Activated CD4-positive, alpha-beta T cell treated with anti-CD3 and anti-CD28 coated beads, Interleukin-2, amount 10 ng/mL, durations not matched to agents 24 days and 14 days (primary cell): ENCODE results near the gene ADO. TPM values are rescaled to one million over a fixed set of nuclear protein-coding genes. Genes with fewer than 3 reads are reported as not detected.

Source experiments
- DNase-seq: peaks from one replicate; pipeline ENCODE4 v3.0.0; 2022
- H3K27ac Mint-ChIP-seq: one replicate; pipeline ENCODE4 v1.8.0; 2022; ENCODE audit warnings: mild to moderate bottlenecking, mixed read lengths
- H3K27me3 Mint-ChIP-seq: one replicate; pipeline ENCODE4 v1.8.0; 2022; ENCODE audit warnings: mixed read lengths
- H3K36me3 Mint-ChIP-seq: one replicate; pipeline ENCODE4 v1.8.0; 2022; ENCODE audit warnings: low read depth, mild to moderate bottlenecking, mixed read lengths
- H3K4me1 Mint-ChIP-seq: one replicate; pipeline ENCODE4 v1.8.0; 2021; ENCODE audit warnings: mixed read lengths
- H3K4me3 Mint-ChIP-seq: one replicate; pipeline ENCODE4 v1.8.0; 2022; ENCODE audit warnings: mild to moderate bottlenecking, moderate library complexity, mixed read lengths
- H3K9me3 Mint-ChIP-seq: one replicate; pipeline ENCODE4 v1.8.0; 2021; ENCODE audit warnings: mixed read lengths
- intact Hi-C: fragments of 100-400 bp; cut with micrococcal nuclease; formaldehyde crosslinking; loops from one replicate; pipeline ENCODE4 v1.15.1; 2023
- total RNA-seq: library from RNA; stranded (reverse); gene quantifications from 2 replicates; pipeline ENCODE4 v1.2.3, GENCODE V29; 2022

Gene ADO
- total RNA-seq, 1 donor from 2014 or later: 43.6 TPM

DNA sequence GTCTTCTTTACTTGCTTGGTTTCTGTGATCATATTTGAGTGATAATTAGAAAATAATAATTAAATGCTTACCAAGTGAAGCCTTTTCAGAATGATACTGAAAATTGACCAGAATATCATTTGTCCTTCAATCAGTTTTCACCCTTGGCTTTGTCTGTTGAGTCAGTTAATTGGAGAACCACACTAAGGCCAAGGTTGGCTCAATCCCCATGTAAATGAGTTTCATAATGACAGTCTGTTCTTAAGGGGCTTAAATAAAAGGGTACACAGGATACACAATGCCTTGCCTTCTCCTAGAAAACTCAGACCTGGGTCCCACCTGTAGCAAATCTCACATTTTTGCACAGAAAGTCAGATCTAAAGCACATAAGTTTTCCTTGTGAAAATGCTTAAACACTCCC lies 42.9 kb downstream of the ADO start:
- H3K27me3 Mint-ChIP-seq: peaks cover 4% of the 10 kb centered on the region
- no peak for DNase-seq
- H3K27ac Mint-ChIP-seq: no peak overlapping the region
- H3K4me1 Mint-ChIP-seq: peaks cover 35% of the 10 kb centered on the region
- intact Hi-C loops: no loop called here
- peaks cover 4% of the 10 kb centered on the region for H3K36me3 Mint-ChIP-seq
- H3K4me3 Mint-ChIP-seq: no peak overlapping the region
- peaks cover 22% of the 10 kb centered on the region for H3K9me3 Mint-ChIP-seq

DNA sequence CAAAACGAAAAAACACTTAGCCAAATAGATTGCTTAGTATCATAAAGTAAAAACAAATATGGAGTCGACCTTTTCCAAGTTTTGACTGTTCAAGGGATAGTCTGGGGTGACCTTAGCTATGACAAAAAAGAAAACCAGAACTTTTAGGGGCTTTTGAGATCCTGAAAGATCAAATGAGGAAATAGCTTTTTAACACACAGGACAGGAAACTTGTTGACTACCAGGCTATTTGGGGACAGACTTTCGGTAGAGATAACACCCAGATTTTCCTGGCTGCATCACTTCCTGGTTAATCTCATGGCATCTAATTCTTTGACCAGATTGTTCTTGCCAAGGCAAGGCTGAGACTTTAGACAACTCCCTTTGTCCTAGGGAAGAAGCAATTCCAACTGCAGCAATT lies 46.1 kb downstream of the ADO start:
- Mint-ChIP-seq H3K4me3 (no peak overlapping the region), H3K36me3 (peaks cover 4% of the 10 kb centered on the region), H3K27me3 (no peaks in the 10 kb centered on the region), H3K27ac (peak overlapping the region; percentile 0), H3K9me3 (peaks cover 19% of the 10 kb centered on the region), H3K4me1 (peaks cover 45% of the 10 kb centered on the region)
- intact Hi-C loops: loop anchor here (5.0 to 10.0 kb wide), 2 partner anchors 322 to 586 kb away; partner anchors contain the start of gene RTKN2
- no peak for DNase-seq

DNA sequence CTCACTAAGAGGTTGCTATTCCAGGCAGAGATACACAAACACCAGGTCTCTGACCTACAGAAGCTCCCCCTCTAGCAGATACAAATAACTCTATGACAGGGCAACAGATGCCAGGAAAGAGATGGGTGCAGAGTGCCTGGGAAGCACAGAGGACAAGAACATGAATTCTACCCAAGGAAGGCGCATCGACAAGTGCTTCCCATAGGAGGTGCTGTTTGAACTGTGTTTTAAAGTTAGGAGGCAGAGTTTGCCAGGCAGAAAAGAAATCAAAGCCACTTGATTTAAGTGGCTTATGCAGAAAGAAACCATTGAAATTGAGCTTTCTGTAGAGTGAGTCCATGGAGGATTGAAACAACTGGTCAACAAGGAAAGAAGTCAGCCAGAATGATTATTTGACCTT lies 46.9 kb downstream of the ADO start:
- peaks cover 52% of the 10 kb centered on the region for H3K4me1 Mint-ChIP-seq
- H3K4me3 Mint-ChIP-seq: no peak overlapping the region
- H3K27ac Mint-ChIP-seq: peak overlapping the region; percentile 3
- no peaks in the 10 kb centered on the region for H3K27me3 Mint-ChIP-seq
- DNase-seq: peak; percentile 68
- H3K9me3 Mint-ChIP-seq: peaks cover 19% of the 10 kb centered on the region
- peaks cover 4% of the 10 kb centered on the region for H3K36me3 Mint-ChIP-seq
- intact Hi-C loops: loop anchor here (5.0 to 10.0 kb wide), 2 partner anchors 321 to 587 kb away; partner anchors contain the start of gene RTKN2

DNA sequence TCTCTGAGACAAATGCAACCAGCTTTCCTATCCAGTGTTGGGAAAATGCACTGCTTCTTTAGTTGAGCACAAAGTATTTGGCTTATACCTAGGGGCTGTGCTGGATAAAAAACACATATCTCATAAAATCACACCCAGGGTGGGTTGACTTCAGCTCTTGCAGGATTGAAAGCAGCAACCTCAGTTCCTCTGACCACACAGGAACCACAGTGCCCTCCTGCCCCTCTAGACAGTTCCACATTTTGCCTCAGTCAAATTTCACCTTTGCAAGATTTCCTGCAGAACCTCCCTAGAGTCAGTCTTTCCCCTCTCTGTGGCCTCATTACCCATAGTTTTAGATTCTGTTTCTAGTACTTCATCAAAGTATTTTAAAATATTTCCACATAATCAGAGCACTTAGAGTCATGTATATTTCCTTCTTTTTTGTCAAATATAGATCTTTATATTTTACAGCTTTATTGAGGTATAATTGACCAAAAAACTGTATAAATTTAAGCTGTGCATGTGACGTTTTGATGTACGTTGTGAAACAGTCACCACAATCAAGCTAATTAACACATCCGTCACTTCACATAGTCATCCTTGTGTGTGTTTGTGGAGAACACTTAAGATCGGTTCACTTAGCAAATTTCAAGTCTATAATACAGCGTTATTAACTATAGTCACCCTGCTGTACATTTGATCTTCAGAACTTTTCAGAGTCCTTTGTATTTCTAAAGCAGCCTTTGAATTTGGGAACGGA lies 48.6 kb downstream of the ADO start:
- H3K4me1 Mint-ChIP-seq: peaks cover 61% of the 10 kb centered on the region
- no peaks in the 10 kb centered on the region for H3K27me3 Mint-ChIP-seq
- DNase-seq: peak; percentile 76
- no peaks in the 10 kb centered on the region for H3K36me3 Mint-ChIP-seq
- peaks cover 13% of the 10 kb centered on the region for H3K9me3 Mint-ChIP-seq
- peak overlapping the region; percentile 90 for H3K27ac Mint-ChIP-seq
- intact Hi-C loops: loop anchor here (1.0 to 10.0 kb wide), 9 partner anchors 9 to 802 kb away; partner anchors contain the start of gene RTKN2
- peak overlapping the region; percentile 69 for H3K4me3 Mint-ChIP-seq

DNA sequence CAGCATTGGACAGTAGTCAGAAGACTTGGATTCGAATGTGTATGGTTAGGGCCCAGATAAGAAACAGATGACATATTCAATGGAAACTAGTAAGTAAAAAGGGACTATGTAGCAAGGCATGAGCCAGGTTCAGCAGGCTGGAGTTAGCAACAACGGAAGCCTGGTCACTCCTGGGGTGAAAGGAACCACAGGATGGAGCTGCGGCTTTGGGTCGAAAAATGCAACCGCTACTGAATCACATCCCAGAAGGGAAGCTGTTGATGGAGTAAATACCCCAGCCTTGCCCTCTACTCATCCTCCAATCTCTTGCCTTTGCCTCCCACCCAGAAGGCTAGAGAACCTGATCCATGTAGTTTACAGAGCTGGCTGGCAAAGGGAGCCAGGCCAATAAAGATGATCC lies 49.2 kb downstream of the ADO start:
- DNase-seq: peak; percentile 82
- Mint-ChIP-seq H3K27ac (peak overlapping the region; percentile 90), H3K4me3 (peak overlapping the region; percentile 69), H3K27me3 (no peaks in the 10 kb centered on the region), H3K9me3 (peaks cover 8% of the 10 kb centered on the region), H3K36me3 (no peaks in the 10 kb centered on the region), H3K4me1 (peaks cover 63% of the 10 kb centered on the region)
- intact Hi-C loops: loop anchor here (1.0 to 10.0 kb wide), 9 partner anchors 9 to 803 kb away; partner anchors contain the start of gene RTKN2

DNA sequence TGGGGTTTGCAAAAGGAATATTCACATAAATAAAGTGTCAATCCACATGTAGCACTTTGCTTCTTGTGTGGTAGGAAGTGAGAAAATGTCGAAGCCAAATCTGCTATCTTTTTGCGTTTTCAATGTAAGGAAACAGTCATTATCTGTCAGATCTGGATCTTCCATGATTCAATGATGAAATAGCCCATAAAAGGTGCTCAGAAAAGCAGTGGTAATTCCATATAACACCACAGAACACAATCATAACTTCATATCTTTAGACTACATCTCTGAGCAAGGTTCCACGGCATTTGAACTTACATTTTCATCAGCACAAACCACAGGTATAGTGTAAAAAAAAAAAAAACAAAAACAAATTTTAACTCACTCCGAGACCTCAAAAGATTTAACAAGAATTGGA lies 51.5 kb downstream of the ADO start:
- peaks cover 65% of the 10 kb centered on the region for H3K4me1 Mint-ChIP-seq
- intact Hi-C loops: loop anchor here (1.0 to 10.0 kb wide), 14 partner anchors 40 to 954 kb away; partner anchors contain the start of genes ARID5B, EGR2 and RTKN2
- peak overlapping the region; percentile 52 for H3K4me3 Mint-ChIP-seq
- peak overlapping the region; percentile 85 for H3K27ac Mint-ChIP-seq
- H3K9me3 Mint-ChIP-seq: peaks cover 10% of the 10 kb centered on the region
- peaks cover 1% of the 10 kb centered on the region for H3K27me3 Mint-ChIP-seq
- DNase-seq: peak; percentile 65
- peaks cover 2% of the 10 kb centered on the region for H3K36me3 Mint-ChIP-seq

Other genes starting within 250 kb of the ADO start
- gene EGR2, start 11.6 kb downstream of the ADO start, total RNA-seq: 178 and 201 TPM in 2 replicates